Prostate gland (tissue), 2 donors: ENCODE measurements around the gene OSBPL1A. TPM values are rescaled to one million over a fixed set of nuclear protein-coding genes. Genes with fewer than 3 reads are reported as not detected.

ENCODE experiments used
- DNase-seq: peaks from one replicate; pipeline ENCODE4 v3.0.0-alpha.2; 2019; ENCODE audit warnings: low spot score
- H3K27ac ChIP-seq, 2 donors: fragments of 200-600 bp; sonication (generic); 2 replicates each; pipeline ENCODE4 v1.5.1; 2017 to 2019
- H3K27me3 ChIP-seq: fragments of 200-600 bp; sonication (generic); replicated peaks from 2 replicates; pipeline ENCODE4 v1.5.1; 2019; ENCODE audit not compliant: insufficient read depth
- H3K36me3 ChIP-seq, 2 donors: fragments of 200-600 bp; sonication (generic); 1 replicate in 1 of 2; 2 replicates in 1 of 2; pipeline versions ENCODE4 v1.5.1 to v1.8.1; 2017 to 2019
- H3K4me1 ChIP-seq: fragments of 200-600 bp; sonication (generic); replicated peaks from 2 replicates; pipeline ENCODE4 v1.5.1; 2019
- H3K4me3 ChIP-seq, 2 donors: fragments of 200-600 bp; sonication (generic); 2 replicates each; pipeline ENCODE4 v1.5.1; 2017 to 2019
- H3K9me3 ChIP-seq: fragments of 200-600 bp; sonication (generic); 2 replicates; pipeline ENCODE4 v1.5.1; 2017
- CTCF ChIP-seq, 4 experiments: fragments of 200-600 bp in 2 of 4; fragments of 450-650 bp in 2 of 4; sonication (generic) in 2 of 4; IDR thresholded peaks; 1 replicate in 3 of 4; 2 replicates in 1 of 4; pipeline ENCODE4 v1.5.1; 2016 to 2019; ENCODE audit warnings: antibody characterized with exemption in 4 of 4, mild to moderate bottlenecking in 2 of 4, moderate library complexity in 2 of 4
- POLR2A ChIP-seq: fragments of 450-650 bp; IDR thresholded peaks from one replicate; pipeline ENCODE4 v1.6.1; 2016; ENCODE audit warnings: antibody characterized with exemption, mild to moderate bottlenecking
- POLR2AphosphoS5 ChIP-seq: sonication (generic); formaldehyde crosslinking; IDR thresholded peaks from one replicate; pipeline ENCODE4 v1.6.1; 2017; ENCODE audit warnings: antibody characterized with exemption
- WGBS: methylation state at CpG from one replicate; pipeline ENCODE4 v1.1.5; 2018; 5-methylcytosine and 5-hydroxymethylcytosine counted together
- intact Hi-C: fragments of 100-400 bp; cut with DNase I; formaldehyde crosslinking; loops from one replicate; pipeline ENCODE4 v1.14.2; 2022
- total RNA-seq, 2 donors: library from RNA; depleted of rRNA; stranded (reverse); fragments of >200 nt; gene quantifications; one replicate each; pipeline ENCODE4 v1.1.0, GENCODE V29; 2016

The OSBPL1A gene
- total RNA-seq, 2 donors from 2014 or later: 33.7 to 39.1 TPM

- Histone ChIP-seq H3K36me3 (no peaks in the 10 kb centered on the region), H3K27me3 (no peaks in the 10 kb centered on the region), H3K4me1 (no peaks in the 10 kb centered on the region), H3K27ac (peak overlapping the region; percentile 80 to 89), H3K9me3 (no peaks in the 10 kb centered on the region), H3K4me3 (peak overlapping the region; percentile 53 to 69)
- intact Hi-C loops: loop anchor here (2.0 to 5.0 kb wide), 3 partner anchors 39 to 94 kb away; no protein-coding TSS in a partner anchor
- no peak for TF ChIP-seq CTCF (IDR thresholded peaks at IDR 0.05)
- no peak for TF ChIP-seq POLR2A
- TF ChIP-seq POLR2AphosphoS5: no peak
- WGBS: 12% methylated on average over 9 of the region's 9 CpGs
- DNase-seq: no peak
These were observed 126.7 kb downstream of the OSBPL1A start for GRCh38 chr18:24270937-24271380.

DNA sequence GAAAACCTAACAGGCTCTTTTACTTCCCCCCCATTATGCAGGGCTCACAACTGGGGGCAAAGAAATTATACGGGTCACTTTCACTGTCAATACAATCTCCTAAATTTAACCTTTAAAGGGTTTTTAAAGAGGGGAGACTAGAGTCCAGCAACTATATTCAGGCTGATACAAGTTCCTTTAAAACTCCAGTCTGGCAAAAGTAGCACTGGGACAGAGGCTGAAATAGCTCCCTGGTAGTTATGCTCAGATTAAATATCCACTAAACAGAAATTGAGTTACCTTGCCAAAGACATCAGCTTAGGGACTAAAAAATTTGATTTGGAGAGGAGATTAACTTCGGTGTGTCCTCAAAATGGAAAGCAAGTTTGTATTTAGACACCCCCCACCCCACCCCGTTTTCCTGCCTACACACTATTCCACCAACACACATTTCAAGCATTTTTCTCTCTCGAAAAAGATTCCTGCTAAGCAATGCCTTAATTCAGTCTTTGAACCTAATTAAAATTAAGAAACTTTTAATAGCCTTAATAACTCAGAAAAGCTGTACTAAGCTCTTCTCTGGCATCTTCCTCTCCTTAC is 127.2 kb downstream of the OSBPL1A start:
- Histone ChIP-seq H3K9me3 (no peaks in the 10 kb centered on the region), H3K27ac (peak overlapping the region; percentile 80 to 89), H3K36me3 (no peaks in the 10 kb centered on the region), H3K27me3 (no peaks in the 10 kb centered on the region), H3K4me3 (peak overlapping the region; percentile 53 to 69), H3K4me1 (no peaks in the 10 kb centered on the region)
- DNase-seq: no peak
- WGBS: 6% methylated on average over 4 of the region's 4 CpGs
- TF ChIP-seq POLR2AphosphoS5: no peak
- TF ChIP-seq POLR2A: no peak
- no peak for TF ChIP-seq CTCF (IDR thresholded peaks at IDR 0.05)
- intact Hi-C loops: loop anchor here (2.0 to 5.0 kb wide), 3 partner anchors 38 to 94 kb away; no protein-coding TSS in a partner anchor

GRCh38 chr18:24268784-24269550 is 128.7 kb downstream of the OSBPL1A start:
- 64% methylated on average over 10 of the region's 10 CpGs for WGBS
- Histone ChIP-seq H3K4me1 (no peaks in the 10 kb centered on the region), H3K27me3 (no peaks in the 10 kb centered on the region), H3K4me3 (no peak overlapping the region), H3K27ac (peak overlapping the region in 1 of 2 donors; percentile 89), H3K36me3 (no peaks in the 10 kb centered on the region), H3K9me3 (no peaks in the 10 kb centered on the region)
- DNase-seq: no peak
- intact Hi-C loops: no loop called here
- TF ChIP-seq POLR2AphosphoS5 (peak; percentile 15), POLR2A (no peak)

DNA sequence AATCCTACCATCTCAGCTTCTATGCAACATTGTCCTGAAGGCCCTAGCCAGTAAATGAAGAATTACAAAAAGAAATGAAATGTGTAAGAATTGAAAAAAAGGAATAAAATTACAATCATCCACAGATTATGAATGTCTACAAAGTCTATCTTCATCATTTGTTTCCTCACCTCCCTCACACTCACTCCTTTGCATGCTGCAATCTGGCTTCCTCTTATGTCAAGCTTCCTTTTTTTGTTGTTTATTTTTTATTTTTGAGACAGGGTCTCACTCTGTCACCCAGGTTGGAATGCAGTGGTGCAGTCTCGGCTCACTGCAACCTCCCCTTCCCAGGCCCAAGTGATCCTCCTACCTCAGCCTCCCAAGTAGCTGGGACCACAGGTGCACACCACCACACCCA is 129.7 kb downstream of the OSBPL1A start:
- H3K27me3 ChIP-seq: no peaks in the 10 kb centered on the region
- TF ChIP-seq POLR2A (no peak), CTCF (IDR thresholded peaks at IDR 0.05) (no peak), POLR2AphosphoS5 (no peak)
- no peaks in the 10 kb centered on the region for H3K4me1 ChIP-seq
- H3K4me3 ChIP-seq: no peak overlapping the region
- no peaks in the 10 kb centered on the region for H3K36me3 ChIP-seq
- WGBS: 96% methylated on average over 1 of the region's 1 CpG
- intact Hi-C loops: no loop called here
- H3K9me3 ChIP-seq: no peaks in the 10 kb centered on the region
- H3K27ac ChIP-seq: no peak overlapping the region
- no peak for DNase-seq

DNA sequence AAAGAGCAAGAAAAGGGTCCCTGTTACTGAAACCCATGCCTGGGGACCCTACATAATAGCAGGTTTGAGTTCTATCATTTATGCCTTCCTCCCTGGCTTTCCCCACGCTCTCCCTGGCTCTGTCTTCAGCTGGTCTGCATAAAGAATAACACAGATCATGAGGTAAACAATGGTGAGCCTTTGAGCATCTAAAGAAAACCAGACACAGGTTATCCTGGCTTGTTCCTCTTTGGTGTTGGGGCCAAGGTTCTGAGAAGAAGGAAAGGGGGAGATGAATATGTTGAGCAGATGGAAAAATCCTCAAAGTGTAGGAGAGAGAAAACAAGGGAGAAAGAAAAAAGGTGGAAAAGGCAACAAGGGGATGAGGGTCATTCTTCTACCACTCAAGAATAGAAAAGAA is 131.5 kb downstream of the OSBPL1A start:
- Histone ChIP-seq H3K4me3 (no peak overlapping the region), H3K27me3 (no peaks in the 10 kb centered on the region), H3K4me1 (no peaks in the 10 kb centered on the region), H3K36me3 (no peaks in the 10 kb centered on the region), H3K27ac (no peak overlapping the region), H3K9me3 (no peaks in the 10 kb centered on the region)
- no peak for TF ChIP-seq CTCF (IDR thresholded peaks at IDR 0.05)
- TF ChIP-seq POLR2A: no peak
- TF ChIP-seq POLR2AphosphoS5: no peak
- intact Hi-C loops: no loop called here
- WGBS: 62% methylated on average over 1 of the region's 1 CpG
- no peak for DNase-seq
